CD4-positive, alpha-beta memory T cell (primary cell): ENCODE results near the gene TELO2. TPM values are rescaled to one million over a fixed set of nuclear protein-coding genes. Genes with fewer than 3 reads are reported as not detected.
"Not testable (repeated sequence)": the region's sequence is repeated elsewhere in the genome, so short reads cannot be mapped to it uniquely, and the experiment has no call there.

Source experiments
- CTCF ChIA-PET: fragments of 350-600 bp; sonication (Branson Sonifier 250); formaldehyde crosslinking; loops from one replicate; lab custom pipeline; 2021; ENCODE audit warnings: inconsistent platforms; ENCODE audit not compliant: partially characterized antibody; lab: Charles Lee
- POLR2A ChIA-PET: fragments of 350-600 bp; sonication (Branson Sonifier 250); formaldehyde crosslinking; loops from one replicate; lab custom pipeline; 2021; ENCODE audit not compliant: partially characterized antibody; lab: Charles Lee
- DNase-seq, 5 donors: peaks; one replicate each; pipeline versions ENCODE4 v3.0.0 to v3.0.0-alpha.2; 2020 to 2022; ENCODE audit warnings: mixed read lengths in 1 of 5
- H3K27ac ChIP-seq: one replicate; pipeline ENCODE4 v1.7.0; 2013; ENCODE audit warnings: low read depth, low read length
- H3K27me3 ChIP-seq: 2 replicates; pipeline ENCODE4 v1.7.0; 2013; ENCODE audit warnings: mild to moderate bottlenecking, low read length, moderate library complexity; ENCODE audit not compliant: insufficient read depth
- H3K36me3 ChIP-seq: 2 replicates; pipeline ENCODE4 v1.7.0; 2013; ENCODE audit warnings: mild to moderate bottlenecking, low read length, moderate library complexity; ENCODE audit not compliant: insufficient read depth
- H3K4me1 ChIP-seq: 2 replicates; pipeline ENCODE4 v1.7.0; 2013; ENCODE audit warnings: mild to moderate bottlenecking, low read length, moderate library complexity; ENCODE audit not compliant: insufficient read depth
- H3K4me3 ChIP-seq, 2 donors: one replicate each; pipeline ENCODE4 v1.7.0; 2013; ENCODE audit warnings: low read length in 2 of 2, mild to moderate bottlenecking in 1 of 2
- H3K9me3 ChIP-seq, 2 donors: one replicate each; pipeline ENCODE4 v1.7.0; 2013; ENCODE audit warnings: low read length in 2 of 2, control low read depth in 1 of 2; ENCODE audit not compliant: control insufficient read depth in 1 of 2
- H3K27ac Mint-ChIP-seq, 7 donors: one replicate each; pipeline ENCODE4 v1.8.0; 2020 to 2021; ENCODE audit warnings: mixed read lengths in 7 of 7, mild to moderate bottlenecking in 6 of 7, inconsistent platforms in 3 of 7, moderate library complexity in 3 of 7
- H3K27me3 Mint-ChIP-seq, 2 donors: one replicate each; pipeline ENCODE4 v1.8.0; 2020 to 2021; ENCODE audit warnings: mixed read lengths in 2 of 2
- H3K36me3 Mint-ChIP-seq, 2 donors: one replicate each; pipeline ENCODE4 v1.8.0; 2020 to 2021; ENCODE audit warnings: mixed read lengths in 2 of 2, inconsistent platforms in 1 of 2, mild to moderate bottlenecking in 1 of 2
- H3K4me1 Mint-ChIP-seq, 4 donors: one replicate each; pipeline ENCODE4 v1.8.0; 2020 to 2021; ENCODE audit warnings: mixed read lengths in 4 of 4, mild to moderate bottlenecking in 1 of 4
- H3K4me3 Mint-ChIP-seq, 8 donors: one replicate each; pipeline ENCODE4 v1.8.0; 2020 to 2021; ENCODE audit warnings: mixed read lengths in 8 of 8, mild to moderate bottlenecking in 7 of 8, moderate library complexity in 6 of 8, inconsistent platforms in 3 of 8
- H3K9me3 Mint-ChIP-seq, 8 donors: one replicate each; pipeline ENCODE4 v1.8.0; 2020 to 2021; ENCODE audit warnings: mixed read lengths in 8 of 8, mild to moderate bottlenecking in 5 of 8, inconsistent platforms in 3 of 8, moderate library complexity in 1 of 8
- intact Hi-C: fragments of 100-400 bp; cut with micrococcal nuclease; formaldehyde crosslinking; loops from one replicate; pipeline ENCODE4 v1.15.1; 2023
- polyA plus RNA-seq, 2 donors: library from polyadenylated mRNA; unstranded; fragments of 300-500 nt; fragmentation: Illumina TruSeq; gene quantifications; one replicate each; pipeline ENCODE4 v1.2.3, GENCODE V29; 2021
- total RNA-seq, 2 experiments: library from RNA; stranded (reverse); gene quantifications; one replicate each; pipeline ENCODE4 v1.2.3, GENCODE V29; 2021

TELO2 gene
- total and polyA plus RNA-seq, 4 experiments from 2014 or later: 11.3 to 56.0 (median 34.9) TPM

DNA sequence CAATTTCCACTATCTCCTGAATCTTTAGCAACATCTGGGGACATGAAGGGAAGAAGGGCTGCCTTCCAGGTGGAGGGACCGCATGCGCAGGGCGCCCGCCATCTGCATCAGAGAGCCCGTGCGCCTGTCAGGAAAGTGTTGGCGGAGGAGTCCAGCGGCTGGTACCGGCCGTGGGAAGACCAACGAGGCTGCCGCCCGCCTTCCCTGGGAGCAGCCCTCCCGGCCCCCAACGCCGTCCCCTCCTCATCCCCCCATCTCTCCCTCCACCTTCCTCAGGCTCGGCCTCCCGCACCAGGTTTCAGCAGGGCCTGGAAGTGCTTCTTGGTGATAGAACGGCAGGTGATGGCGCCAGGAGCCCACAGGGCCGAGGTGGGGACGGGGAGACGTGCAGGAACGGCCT, 27.1 kb upstream of the TELO2 start:
- Histone ChIP-seq H3K9me3 (no peaks in the 10 kb centered on the region), H3K27ac (no peak overlapping the region), H3K27me3 (no peaks in the 10 kb centered on the region), H3K4me1 (peaks cover 2% of the 10 kb centered on the region), H3K36me3 (peaks cover 5% of the 10 kb centered on the region), H3K4me3 (no peak overlapping the region)
- Mint-ChIP-seq H3K4me3 (no peak overlapping the region), H3K9me3 (peaks cover 0 to 1% (median 0%) of the 10 kb centered on the region in 8 donors), H3K36me3 (peaks cover 8 to 10% of the 10 kb centered on the region in 2 donors), H3K27ac (no peak overlapping the region), H3K27me3 (no peaks in the 10 kb centered on the region), H3K4me1 (peaks cover 5 to 26% (median 10%) of the 10 kb centered on the region in 4 donors)
- no peak for DNase-seq
- intact Hi-C loops: no loop called here
- CTCF ChIA-PET: no interaction called here
- POLR2A ChIA-PET: no interaction called here

DNA sequence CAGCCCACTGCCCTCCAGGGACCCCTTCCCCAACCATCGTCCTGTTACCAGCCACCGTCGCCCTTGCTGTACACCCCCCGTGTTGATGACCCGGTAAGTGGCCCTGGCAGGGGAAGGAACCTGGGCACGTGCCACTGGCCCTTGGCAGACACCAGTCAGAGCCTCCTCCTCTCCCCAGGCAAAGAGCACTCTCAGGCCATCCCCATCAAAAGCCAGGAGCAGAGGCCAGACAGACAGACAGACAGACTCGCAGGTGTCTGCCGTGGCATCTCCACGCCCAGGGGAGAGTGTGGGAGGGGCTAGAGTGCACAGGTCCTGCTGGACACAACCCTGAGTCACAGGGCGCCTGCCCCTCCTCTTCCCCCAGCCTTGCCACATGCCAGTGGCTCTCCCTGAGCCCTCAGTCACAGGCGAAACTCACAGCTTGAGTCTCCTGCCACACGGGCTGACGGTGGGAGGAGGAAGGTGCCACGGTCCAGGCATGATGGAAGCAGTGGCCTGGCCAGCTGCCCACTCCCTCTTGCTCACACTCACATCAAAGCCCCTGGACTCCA, 26.1 kb upstream of the TELO2 start:
- Mint-ChIP-seq H3K27ac (peak overlapping the region in 1 of 7 donors; percentile 57), H3K27me3 (no peaks in the 10 kb centered on the region), H3K4me1 (peaks cover 3 to 35% (median 16%) of the 10 kb centered on the region in 4 donors), H3K36me3 (peaks cover 6 to 8% of the 10 kb centered on the region in 2 donors), H3K4me3 (peak overlapping the region in 2 of 8 donors; percentile 35 to 48), H3K9me3 (peaks cover 0 to 1% (median 0%) of the 10 kb centered on the region in 8 donors)
- Histone ChIP-seq H3K9me3 (no peaks in the 10 kb centered on the region), H3K27ac (no peak overlapping the region), H3K36me3 (no peaks in the 10 kb centered on the region), H3K4me3 (no peak overlapping the region), H3K4me1 (peaks cover 8% of the 10 kb centered on the region), H3K27me3 (no peaks in the 10 kb centered on the region)
- DNase-seq: no peak
- CTCF ChIA-PET: no interaction called here
- intact Hi-C loops: no loop called here
- POLR2A ChIA-PET: no interaction called here

DNA sequence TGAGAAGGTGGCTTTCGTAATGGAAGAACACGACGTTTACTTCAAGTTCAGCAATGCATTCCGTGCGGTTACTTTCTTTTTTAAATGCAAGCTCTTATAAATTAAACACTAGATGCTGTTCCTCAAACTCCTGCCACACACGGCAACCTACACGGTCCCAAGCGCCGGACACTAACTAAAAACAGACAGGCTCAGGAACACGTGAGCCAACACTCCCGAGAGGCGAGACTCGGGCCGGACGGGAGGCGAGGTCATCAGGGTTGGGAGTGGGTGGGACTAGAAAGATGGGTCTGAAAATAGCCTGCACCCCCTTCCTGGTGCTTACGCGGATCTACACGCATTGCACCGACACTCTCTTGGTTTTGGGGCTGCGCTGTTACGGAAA, 24.7 kb upstream of the TELO2 start:
- H3K27ac ChIP-seq: no peak overlapping the region
- Mint-ChIP-seq H3K27ac (peak overlapping the region in 1 of 7 donors; percentile 42), H3K4me3 (no peak overlapping the region), H3K9me3 (peaks cover 0 to 1% (median 0%) of the 10 kb centered on the region in 8 donors), H3K36me3 (peaks cover 3 to 6% of the 10 kb centered on the region in 2 donors), H3K27me3 (no peaks in the 10 kb centered on the region), H3K4me1 (peaks cover 5 to 45% (median 22%) of the 10 kb centered on the region in 4 donors)
- intact Hi-C loops: no loop called here
- ChIA-PET POLR2A (interaction anchor here (1.0 kb wide), 1 partner anchor 65 kb away, joined by 3 read pairs; the partner anchor contains the start of gene TMEM204), CTCF (no interaction called here)
- H3K4me3 ChIP-seq: no peak overlapping the region
- DNase-seq: no peak
- H3K36me3 ChIP-seq: no peaks in the 10 kb centered on the region
- H3K9me3 ChIP-seq: no peaks in the 10 kb centered on the region
- H3K4me1 ChIP-seq: peaks cover 8% of the 10 kb centered on the region
- H3K27me3 ChIP-seq: no peaks in the 10 kb centered on the region

DNA sequence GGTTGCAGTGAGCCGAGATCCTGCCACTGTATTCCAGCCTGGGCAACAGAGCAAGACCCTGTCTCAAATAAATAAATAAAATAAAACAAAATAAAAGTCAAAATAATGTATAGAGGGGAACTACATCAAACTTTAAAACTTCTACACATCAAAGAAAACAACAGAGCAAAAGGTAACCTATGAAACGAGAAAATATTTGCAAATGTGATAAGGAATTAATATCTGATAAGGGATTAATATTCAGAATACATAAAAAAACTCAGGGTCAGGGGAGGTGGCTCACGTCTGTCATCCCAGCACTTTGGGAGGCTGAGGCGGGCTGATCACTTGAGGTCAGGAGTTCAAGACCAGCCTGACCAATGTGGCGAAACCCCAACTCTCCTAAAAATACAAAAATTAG, 24.0 kb upstream of the TELO2 start:
- not testable (repeated sequence) for H3K4me3 ChIP-seq

DNA sequence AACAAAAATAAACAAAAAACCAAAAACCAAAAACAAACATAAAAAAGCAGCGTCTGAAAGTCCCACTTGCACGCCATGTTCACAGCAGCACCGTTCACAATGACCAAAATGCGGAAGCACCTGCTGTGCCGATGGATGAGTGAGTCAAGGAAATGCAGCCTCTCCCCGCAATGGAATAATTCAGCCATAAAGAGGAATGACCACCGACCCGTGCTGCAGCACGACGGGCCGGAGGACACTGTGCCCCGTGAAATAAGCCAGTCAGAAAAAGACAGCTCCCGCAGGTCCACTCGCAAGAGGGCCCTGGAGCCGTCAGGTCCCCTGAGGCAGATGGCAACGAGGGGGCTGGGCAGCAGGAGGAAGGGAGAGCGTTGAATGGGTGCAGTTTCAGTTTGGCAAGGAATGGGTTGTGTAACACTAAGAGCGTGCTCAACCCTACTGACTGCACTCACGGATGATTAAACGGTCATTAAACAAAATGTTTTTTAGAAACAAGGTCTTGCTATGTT, 23.4 kb upstream of the TELO2 start:
- Mint-ChIP-seq H3K27ac (peak overlapping the region in 1 of 7 donors; percentile 83), H3K27me3 (no peaks in the 10 kb centered on the region), H3K4me1 (peaks cover 8 to 54% (median 27%) of the 10 kb centered on the region in 4 donors), H3K9me3 (peaks cover 0 to 1% (median 0%) of the 10 kb centered on the region in 8 donors), H3K4me3 (peak overlapping the region in 3 of 8 donors; percentile 6 to 57 (median 11)), H3K36me3 (peaks cover 0 to 6% of the 10 kb centered on the region in 2 donors)
- no peak overlapping the region for H3K27ac ChIP-seq
- no peaks in the 10 kb centered on the region for H3K36me3 ChIP-seq
- intact Hi-C loops: no loop called here
- H3K27me3 ChIP-seq: no peaks in the 10 kb centered on the region
- peaks cover 17% of the 10 kb centered on the region for H3K4me1 ChIP-seq
- ChIA-PET POLR2A (no interaction called here), CTCF (interaction anchor here (1.2 kb wide), 1 partner anchor 106 kb away, joined by 4 read pairs; no protein-coding TSS in a partner anchor)
- no peaks in the 10 kb centered on the region for H3K9me3 ChIP-seq
- no peak overlapping the region for H3K4me3 ChIP-seq
- DNase-seq: no peak

More for the DNA sequence above, 24.0 kb upstream of the TELO2 start:
- intact Hi-C loops, H3K27me3 ChIP-seq, H3K27me3 Mint-ChIP-seq, DNase-seq, H3K9me3 ChIP-seq, CTCF ChIA-PET, H3K27ac ChIP-seq, POLR2A ChIA-PET, H3K27ac Mint-ChIP-seq, H3K9me3 Mint-ChIP-seq, H3K36me3 ChIP-seq, H3K4me3 Mint-ChIP-seq, H3K36me3 Mint-ChIP-seq: not testable (repeated sequence)
- peaks cover 7 to 53% (median 25%) of the 10 kb centered on the region in 4 donors for H3K4me1 Mint-ChIP-seq
- H3K4me1 ChIP-seq: peaks cover 14% of the 10 kb centered on the region

DNA sequence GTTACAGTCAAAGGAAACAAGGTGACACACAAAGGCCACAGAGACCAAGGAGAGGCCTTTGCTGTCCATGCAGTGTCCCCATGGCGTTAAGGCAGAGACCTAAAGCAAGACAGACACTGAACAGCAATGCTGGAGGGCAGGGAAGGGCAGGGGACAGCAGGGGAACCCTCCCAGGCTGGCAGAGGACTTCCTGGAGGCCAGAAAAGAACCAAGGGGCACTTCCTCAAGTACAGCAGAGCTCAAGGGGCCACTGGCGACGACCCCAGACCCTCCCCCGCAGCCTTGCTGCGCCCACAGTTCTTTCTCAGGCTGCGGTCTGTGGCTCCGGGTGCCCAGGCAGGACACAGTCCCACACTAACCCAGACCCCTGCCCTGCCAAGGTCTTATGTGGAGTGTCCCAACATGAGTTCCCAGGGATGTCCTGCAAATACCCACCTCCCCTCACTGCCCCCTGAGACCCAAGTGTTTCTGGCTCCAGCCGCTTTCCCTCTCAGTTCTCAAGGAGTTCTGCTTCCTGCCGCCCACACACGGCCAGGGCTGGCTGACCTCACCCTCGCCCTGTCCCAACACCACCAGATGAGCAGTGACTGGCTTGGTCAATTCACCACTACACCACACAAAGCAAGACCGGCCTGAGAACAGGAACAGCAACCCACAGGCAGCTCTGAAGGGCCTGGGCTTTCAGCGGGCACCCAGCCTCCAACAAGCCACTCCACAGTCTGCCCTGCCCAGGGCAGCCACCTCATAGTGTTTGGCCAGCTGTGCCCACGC, 22.5 kb upstream of the TELO2 start:
- Mint-ChIP-seq H3K36me3 (peaks cover 0 to 5% of the 10 kb centered on the region in 2 donors), H3K27me3 (no peaks in the 10 kb centered on the region), H3K9me3 (peaks cover 0 to 1% (median 0%) of the 10 kb centered on the region in 8 donors), H3K27ac (peak overlapping the region in 2 of 7 donors; percentile 17 to 42), H3K4me1 (peaks cover 9 to 59% (median 30%) of the 10 kb centered on the region in 4 donors), H3K4me3 (peak overlapping the region in 1 of 8 donors; percentile 30)
- no peak overlapping the region for H3K27ac ChIP-seq
- no peaks in the 10 kb centered on the region for H3K27me3 ChIP-seq
- H3K4me1 ChIP-seq: peaks cover 22% of the 10 kb centered on the region
- CTCF ChIA-PET: interaction anchor here (1.2 kb wide), 1 partner anchor 107 kb away, joined by 4 read pairs; no protein-coding TSS in a partner anchor
- H3K9me3 ChIP-seq: no peaks in the 10 kb centered on the region
- no peak for DNase-seq
- H3K36me3 ChIP-seq: no peaks in the 10 kb centered on the region
- H3K4me3 ChIP-seq: no peak overlapping the region
- intact Hi-C loops: no loop called here
- POLR2A ChIA-PET: no interaction called here
